HS-5 (cell line): ENCODE measurements around the gene TULP4.
"Not testable (repeated sequence)": the region's sequence is repeated elsewhere in the genome, so short reads cannot be mapped to it uniquely, and the experiment has no call there.

Experiments used
- DNase-seq: peaks from one replicate; pipeline ENCODE4 v3.0.0-alpha.2; 2012; ENCODE audit warnings: low read depth

The TULP4 gene

GRCh38 chr6:158328952-158329351 is 16.7 kb downstream of the TULP4 start:
- no peak for DNase-seq

GRCh38 chr6:158329531-158329930 is 17.3 kb downstream of the TULP4 start:
- no peak for DNase-seq

- DNase-seq = no peak
Measured at GRCh38 chr6:158330016-158330415, 17.8 kb downstream of the TULP4 start.

- no peak for DNase-seq
Measured at GRCh38 chr6:158332237-158332636, 20.0 kb downstream of the TULP4 start.

GRCh38 chr6:158333094-158333493 is 20.8 kb downstream of the TULP4 start:
- no peak for DNase-seq

GRCh38 chr6:158334534-158334933 is 22.3 kb downstream of the TULP4 start:
- no peak for DNase-seq

- no peak for DNase-seq
Measured at GRCh38 chr6:158337332-158337731, 25.1 kb downstream of the TULP4 start.

- DNase-seq = no peak
Measured at GRCh38 chr6:158338311-158339112, 26.2 kb downstream of the TULP4 start.

GRCh38 chr6:158339197-158339596 is 26.9 kb downstream of the TULP4 start:
- DNase-seq = not testable (repeated sequence)

- no peak for DNase-seq
Measured at GRCh38 chr6:158340252-158340651, 28.0 kb downstream of the TULP4 start.

- no peak for DNase-seq
Measured at GRCh38 chr6:158344534-158344933, 32.3 kb downstream of the TULP4 start.

GRCh38 chr6:158345444-158345843 is 33.2 kb downstream of the TULP4 start:
- DNase-seq = not testable (repeated sequence)

- DNase-seq = no peak
Measured at GRCh38 chr6:158347335-158347734, 35.1 kb downstream of the TULP4 start.

GRCh38 chr6:158348737-158349504 is 36.7 kb downstream of the TULP4 start:
- not testable (repeated sequence) for DNase-seq

- DNase-seq = not testable (repeated sequence)
Measured at GRCh38 chr6:158349505-158350275, 37.4 kb downstream of the TULP4 start.

- DNase-seq = not testable (repeated sequence)
Measured at GRCh38 chr6:158350731-158351130, 38.5 kb downstream of the TULP4 start.

GRCh38 chr6:158353883-158354877 is 41.9 kb downstream of the TULP4 start:
- DNase-seq = no peak

GRCh38 chr6:158356586-158357546 is 44.6 kb downstream of the TULP4 start:
- no peak for DNase-seq

- no peak for DNase-seq
Measured at GRCh38 chr6:158357570-158358216, 45.4 kb downstream of the TULP4 start.
